ENCODE measurements around the gene PARPBP.
"Not testable (repeated sequence)": the region's sequence is repeated elsewhere in the genome, so short reads cannot be mapped to it uniquely, and the experiment has no call there.

The PARPBP gene

GRCh38 chr12:102155206-102155605 is 35.2 kb downstream of the PARPBP start:
- DNase-seq, result not testable (repeated sequence)

DNA sequence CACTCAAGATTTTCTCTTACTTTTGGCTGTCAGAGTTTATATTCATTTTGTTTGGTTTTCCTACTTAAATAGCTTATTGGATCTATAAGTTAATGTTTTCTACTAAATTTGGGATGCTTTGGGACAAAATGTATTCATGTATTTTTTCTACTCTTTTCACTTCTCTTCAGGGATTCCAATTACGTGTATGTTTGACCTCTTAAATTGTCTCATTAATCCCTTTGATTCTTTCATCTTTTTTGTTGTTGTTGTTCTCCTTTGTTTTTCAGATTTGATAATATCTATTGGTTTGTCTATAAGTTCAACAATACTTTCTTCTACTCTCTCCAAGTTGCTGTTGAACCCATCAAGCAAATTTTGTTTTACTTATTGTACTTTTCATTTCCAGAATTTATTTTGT is 43.4 kb downstream of the PARPBP start:
- no peak for DNase-seq

DNA sequence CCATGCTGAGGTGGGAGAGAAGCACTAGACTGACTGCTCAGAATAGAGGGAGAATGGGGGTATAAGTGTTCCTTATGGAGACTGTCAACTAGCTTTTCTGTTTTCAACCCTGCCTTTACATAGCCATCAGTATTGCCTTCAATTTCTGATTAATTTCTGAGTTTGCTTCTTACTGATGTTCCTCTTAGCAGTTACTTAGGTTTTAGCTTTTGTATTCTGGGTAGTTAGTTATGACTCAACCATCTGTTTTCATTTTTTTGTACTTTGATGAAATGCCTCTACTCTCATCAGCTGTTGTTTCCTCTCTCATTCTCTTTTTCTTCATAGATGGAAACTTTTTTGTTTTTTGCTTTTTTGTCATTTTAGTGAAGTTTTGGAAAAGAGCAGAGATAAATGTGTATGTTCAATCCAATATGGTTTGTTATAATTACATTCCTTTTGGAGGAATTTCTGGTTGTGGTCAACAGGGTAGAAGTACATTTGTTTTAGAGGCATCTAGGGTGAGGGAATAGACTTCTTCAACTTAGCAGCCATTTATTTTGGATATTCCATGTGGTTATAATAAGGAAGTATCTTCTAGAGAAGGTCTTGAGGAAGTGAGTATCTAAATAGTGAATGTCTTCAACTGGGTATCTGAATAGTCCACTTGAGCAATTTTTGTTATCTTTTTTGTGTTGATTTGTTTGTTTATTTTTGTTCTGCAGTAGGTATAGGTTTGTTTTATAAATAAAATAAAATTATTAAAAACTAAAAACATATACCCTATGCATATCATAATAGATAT is 48.0 kb downstream of the PARPBP start:
- DNase-seq, result no peak

DNA sequence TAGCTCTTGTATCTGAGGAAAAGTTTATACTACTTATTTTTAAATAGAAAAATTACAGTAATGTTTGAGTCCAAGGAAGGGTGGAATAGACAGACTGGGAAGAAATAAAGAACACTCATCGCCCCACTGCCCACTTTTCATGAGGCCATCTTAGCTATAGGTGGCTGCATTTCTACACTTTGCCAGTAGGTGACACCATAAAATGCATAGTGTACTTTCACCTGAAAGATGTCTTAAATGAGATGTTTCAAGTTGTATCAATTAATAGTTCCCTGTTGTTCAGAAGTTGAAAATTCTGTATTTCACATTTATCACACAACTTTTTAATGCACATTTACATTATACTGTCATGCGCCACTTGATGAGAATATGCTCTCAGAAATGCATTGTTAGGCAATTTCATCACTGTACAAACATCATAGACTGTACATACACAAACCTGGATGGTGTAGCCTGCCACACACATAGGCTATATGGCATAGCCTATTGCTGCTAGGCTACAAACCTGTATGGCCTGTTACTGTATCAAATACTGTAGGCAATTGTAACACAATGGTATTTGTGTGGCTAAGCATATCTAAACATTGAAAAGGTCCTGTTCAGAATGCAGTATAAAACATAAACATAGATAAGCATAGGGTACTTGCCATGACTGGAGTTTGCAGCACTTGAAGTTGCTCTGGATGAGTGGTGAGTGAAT is 50.1 kb downstream of the PARPBP start:
- DNase-seq, result no peak

DNA sequence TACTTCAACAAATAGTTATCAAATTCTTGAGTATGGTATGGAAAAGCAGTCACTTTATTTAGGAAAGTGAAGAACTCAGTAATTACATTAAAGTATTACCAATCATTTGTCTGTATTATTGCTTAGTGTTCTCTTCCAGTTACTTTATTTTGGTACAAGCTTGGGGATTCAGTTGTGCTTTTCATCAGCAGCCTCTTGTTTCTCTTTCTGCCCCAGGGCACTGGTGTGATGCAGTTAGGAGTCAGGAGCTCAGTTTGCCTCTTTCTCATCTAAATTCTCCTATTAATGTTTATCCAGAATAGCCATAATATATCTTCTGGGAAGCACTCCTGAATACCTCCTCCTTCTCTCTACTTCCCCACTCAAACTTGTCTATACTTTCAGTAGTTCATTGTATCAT is 52.0 kb downstream of the PARPBP start:
- DNase-seq, result no peak

DNA sequence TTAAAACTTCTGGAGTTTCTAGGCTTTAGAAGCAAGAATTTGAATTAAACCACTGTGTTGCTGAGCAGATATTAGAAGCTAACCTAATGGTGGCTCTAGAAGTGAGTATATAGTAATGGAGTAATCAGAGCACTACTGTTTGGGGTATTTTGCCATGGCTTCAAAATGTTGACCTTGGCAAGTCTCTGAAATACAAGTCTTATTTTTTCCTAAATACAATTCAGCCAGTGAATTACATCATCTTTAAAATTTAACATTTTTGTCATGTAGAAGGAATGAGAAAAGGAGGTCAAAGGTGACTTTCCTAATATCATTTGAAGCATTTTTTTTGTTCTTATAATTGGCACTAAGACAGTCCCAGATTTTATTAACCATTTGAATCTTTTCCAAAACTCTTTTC is 52.5 kb downstream of the PARPBP start:
- no peak for DNase-seq

DNA sequence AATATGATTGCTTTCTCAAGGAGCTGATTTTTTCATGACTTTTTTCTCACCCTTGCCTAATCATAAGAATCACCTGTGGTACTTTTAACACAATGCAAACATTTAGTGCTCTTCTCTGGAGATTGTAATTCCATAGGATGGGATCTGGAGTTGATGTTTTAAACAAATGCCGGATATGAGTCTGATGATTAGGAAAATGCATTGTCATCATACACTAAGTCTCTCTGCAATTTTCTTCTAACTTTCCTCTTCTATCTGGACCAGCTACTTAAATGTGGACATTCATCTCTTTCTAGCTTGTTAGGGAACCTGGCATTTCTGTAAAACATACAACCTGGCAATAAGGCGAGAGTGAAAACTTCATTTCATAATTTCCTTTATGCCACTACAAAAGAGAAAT is 54.1 kb downstream of the PARPBP start:
- no peak for DNase-seq

- DNase-seq, result no peak
These were observed 54.8 kb downstream of the PARPBP start for GRCh38 chr12:102174761-102175160.

GRCh38 chr12:102182635-102183034 is 62.7 kb downstream of the PARPBP start:
- DNase-seq, result no peak

GRCh38 chr12:102195826-102196225 is 75.8 kb downstream of the PARPBP start:
- DNase-seq, result no peak

DNA sequence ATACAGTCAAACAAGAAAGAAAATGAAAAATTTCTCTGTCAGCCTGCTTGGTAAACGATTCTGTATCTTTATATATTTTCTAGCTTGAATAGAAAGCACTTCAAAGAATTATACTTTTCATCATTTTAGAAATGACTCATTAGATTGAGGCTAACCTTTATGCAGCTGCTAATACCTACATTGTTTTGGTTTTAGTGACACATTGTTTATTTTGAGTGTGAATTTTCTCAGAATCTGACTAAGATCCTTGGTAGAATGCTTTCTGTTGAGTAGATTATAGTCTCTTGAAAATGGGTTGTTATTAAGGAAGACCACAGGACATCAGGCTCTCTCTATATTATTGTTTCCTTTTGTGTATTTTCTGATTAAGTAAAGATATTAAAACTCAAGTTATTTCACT is 77.8 kb downstream of the PARPBP start, which contains the start of gene PMCH:
Gene PMCH, minus strand, starts transcription at position 45 of the 400 bp plus-strand sequence. CDS start 63 bp downstream, outside the sequence.
- DNase-seq, result no peak

DNA sequence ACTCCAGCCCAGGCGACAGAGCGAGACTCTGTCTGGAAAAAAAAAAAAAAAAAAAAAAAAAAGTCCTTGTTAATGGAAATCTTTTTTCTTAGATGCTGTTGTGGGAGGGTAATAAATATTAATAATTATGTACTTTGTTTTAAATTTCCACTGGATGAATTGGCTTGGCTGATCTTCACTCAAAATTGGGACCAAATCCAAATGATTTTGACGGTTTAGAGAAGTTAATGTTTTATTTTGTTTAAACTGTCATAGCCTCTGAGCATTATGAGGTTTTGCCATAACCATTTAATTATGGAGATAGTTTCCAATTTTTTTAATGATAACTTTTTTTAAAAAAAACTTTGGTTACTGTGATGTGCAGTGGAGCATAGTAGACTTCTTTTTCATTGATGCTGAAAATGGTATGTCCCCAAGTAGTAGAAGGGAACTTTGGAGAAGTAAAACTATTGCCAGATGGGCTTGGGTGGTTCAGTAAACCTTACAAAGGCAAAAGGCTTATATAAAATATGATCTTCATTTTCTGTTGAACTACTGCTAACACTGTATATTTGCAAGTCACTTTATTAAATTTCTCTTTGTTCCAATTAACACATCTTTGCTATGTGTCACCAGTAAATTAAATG is 81.6 kb downstream of the PARPBP start:
- no peak for DNase-seq

DNA sequence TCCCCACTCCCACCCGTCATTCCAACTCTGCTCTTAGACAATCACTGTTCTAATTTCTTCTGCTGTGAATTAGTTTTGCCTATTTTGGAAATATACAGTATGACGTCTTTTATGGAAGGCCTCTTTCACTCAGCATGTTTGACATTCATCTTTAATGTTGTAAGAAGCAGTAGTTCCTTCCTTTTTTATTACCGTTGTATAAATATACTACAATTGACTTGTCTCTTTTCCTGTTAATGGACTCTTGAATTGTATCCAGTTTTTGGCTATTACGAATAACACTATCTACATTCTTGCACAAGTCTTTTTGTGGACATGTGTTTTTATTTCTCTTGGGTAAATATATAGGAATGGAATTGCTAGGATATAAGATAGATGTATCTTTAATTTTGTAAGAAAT is 82.6 kb downstream of the PARPBP start:
- no peak for DNase-seq

GRCh38 chr12:102204025-102204424 is 84.0 kb downstream of the PARPBP start:
- DNase-seq, result no peak

- DNase-seq, result no peak
These were observed 96.2 kb downstream of the PARPBP start for GRCh38 chr12:102215992-102216691.

- DNase-seq, result no peak
These were observed 100.8 kb downstream of the PARPBP start for GRCh38 chr12:102220736-102221135.

DNA sequence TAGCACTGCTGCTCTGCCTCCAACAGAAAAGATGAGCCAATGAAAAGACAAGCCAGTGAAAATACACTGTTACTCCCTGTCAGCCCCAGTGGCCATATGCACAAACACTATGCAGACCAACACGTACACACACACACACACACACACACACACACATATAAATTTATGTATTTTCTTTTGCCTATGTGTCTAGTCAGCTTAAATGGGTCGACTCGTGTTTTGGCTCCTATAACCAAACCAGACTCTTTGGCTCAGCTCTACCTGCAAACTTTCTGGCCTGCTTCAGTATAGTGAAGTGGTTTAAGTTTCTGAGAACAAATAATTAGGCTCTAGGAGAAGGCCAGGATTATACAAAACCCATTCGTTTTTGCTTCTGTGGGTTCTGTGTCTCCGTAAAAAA is 108.0 kb downstream of the PARPBP start:
- no peak for DNase-seq

DNA sequence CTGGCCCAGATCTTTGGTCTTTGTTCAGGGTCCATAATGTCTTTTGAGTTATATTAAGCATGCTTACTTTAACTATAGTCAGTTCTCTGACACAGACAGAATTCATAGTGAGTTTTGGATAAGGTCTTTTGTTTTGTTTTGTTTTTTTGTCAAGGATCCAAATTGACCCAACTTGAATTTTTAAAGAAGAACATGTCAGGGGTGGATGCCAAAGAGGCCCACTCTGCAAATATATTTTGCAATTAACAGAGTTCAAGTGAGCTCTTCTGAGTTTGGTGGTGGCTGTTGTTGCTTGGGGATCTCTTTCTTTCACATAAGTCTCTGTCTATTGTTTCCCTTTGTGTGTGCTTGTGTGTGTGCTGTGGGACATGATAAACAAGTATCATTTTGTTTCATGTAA is 112.1 kb downstream of the PARPBP start:
- no peak for DNase-seq

DNA sequence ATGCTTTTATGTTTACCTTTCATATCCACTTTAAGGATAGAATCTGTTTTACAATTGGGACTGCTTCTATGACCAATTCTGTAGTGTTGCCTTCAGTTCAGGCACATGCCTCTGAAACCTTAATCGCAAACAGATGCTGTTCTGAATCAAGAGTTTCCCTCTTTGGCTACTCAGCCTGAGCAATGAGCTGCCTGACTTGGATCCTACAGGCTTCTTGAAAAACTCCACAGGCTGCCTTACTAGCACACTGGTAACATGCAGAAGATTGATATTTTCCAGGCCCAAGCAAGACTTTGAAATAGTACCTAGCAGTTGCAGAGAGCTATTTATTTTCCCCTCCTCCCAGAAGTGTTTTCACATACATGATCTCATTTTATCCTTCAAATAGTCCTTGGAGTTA is 112.5 kb downstream of the PARPBP start:
- DNase-seq, result no peak

DNA sequence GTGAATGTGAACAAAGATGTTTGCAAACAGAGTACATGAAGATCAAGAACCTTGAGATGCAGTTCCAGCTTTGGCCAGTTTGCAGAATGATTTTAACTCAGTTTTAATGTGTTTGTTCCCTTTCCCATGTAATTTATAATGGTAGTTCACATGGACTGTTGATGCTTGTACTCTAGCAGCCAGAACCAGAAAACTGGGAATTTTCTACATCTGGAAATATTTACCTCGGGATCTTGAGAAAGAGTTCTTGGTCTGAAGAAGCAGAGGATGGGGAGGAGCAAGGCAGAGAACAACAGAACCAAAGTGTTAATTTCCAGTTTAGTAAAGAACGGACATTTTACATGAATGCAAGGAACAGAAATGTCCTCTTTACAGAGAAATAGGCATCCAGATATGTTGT is 114.6 kb downstream of the PARPBP start:
- no peak for DNase-seq

- not testable (repeated sequence) for DNase-seq
These were observed 120.9 kb downstream of the PARPBP start for GRCh38 chr12:102240859-102241258.
